Right atrium auricular region (tissue), 2 donors: ENCODE data around the gene METTL27. TPM values are rescaled to one million over a fixed set of nuclear protein-coding genes. Genes with fewer than 3 reads are reported as not detected.
A peak's percentile ranks its signal among the peaks of the same experiment; 100 is the strongest.

Experiments
- DNase-seq: peaks from one replicate; pipeline ENCODE4 v3.0.0-alpha.2; 2019; ENCODE audit warnings: low spot score
- H3K27ac ChIP-seq, 2 donors: fragments of 200-600 bp; sonication (generic); 1 replicate in 1 of 2; 2 replicates in 1 of 2; pipeline ENCODE4 v1.5.1; 2016 to 2019
- H3K27me3 ChIP-seq, 2 donors: fragments of 200-600 bp; sonication (generic); one replicate each; pipeline versions ENCODE4 v1.5.1 to v1.6.0; 2017 to 2019
- H3K36me3 ChIP-seq: fragments of 200-600 bp; sonication (generic); one replicate; pipeline ENCODE4 v1.5.1; 2016
- H3K4me1 ChIP-seq, 2 donors: fragments of 200-600 bp; sonication (generic); one replicate each; pipeline versions ENCODE4 v1.5.1 to v1.6.0; 2017 to 2019
- H3K4me3 ChIP-seq, 2 donors: fragments of 200-600 bp; sonication (generic); 1 replicate in 1 of 2; 2 replicates in 1 of 2; pipeline ENCODE4 v1.5.1; 2017 to 2019; ENCODE audit warnings: mild to moderate bottlenecking in 1 of 2, moderate library complexity in 1 of 2
- H3K9me3 ChIP-seq, 2 donors: fragments of 200-600 bp; sonication (generic); one replicate each; pipeline ENCODE4 v1.5.1; 2019
- total RNA-seq, 2 donors: library from RNA; depleted of rRNA; stranded (reverse); fragments of >200 nt; gene quantifications; one replicate each; pipeline ENCODE4 v1.1.0, GENCODE V29; 2016
- TF ChIP-seq, protein P1 (sequence below), 2 donors: fragments of 200-600 bp; sonication (generic); IDR thresholded peaks; one replicate each; pipeline ENCODE4 v1.5.1; 2019; ENCODE audit warnings: antibody characterized with exemption in 2 of 2

The METTL27 gene, protein sequence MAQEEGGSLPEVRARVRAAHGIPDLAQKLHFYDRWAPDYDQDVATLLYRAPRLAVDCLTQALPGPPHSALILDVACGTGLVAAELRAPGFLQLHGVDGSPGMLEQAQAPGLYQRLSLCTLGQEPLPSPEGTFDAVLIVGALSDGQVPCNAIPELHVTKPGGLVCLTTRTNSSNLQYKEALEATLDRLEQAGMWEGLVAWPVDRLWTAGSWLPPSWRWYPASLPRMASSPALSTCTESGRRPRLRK
- under 1 TPM in 1 of 2 donors, not detected in 1; 0.39 TPM for total RNA-seq

DNA sequence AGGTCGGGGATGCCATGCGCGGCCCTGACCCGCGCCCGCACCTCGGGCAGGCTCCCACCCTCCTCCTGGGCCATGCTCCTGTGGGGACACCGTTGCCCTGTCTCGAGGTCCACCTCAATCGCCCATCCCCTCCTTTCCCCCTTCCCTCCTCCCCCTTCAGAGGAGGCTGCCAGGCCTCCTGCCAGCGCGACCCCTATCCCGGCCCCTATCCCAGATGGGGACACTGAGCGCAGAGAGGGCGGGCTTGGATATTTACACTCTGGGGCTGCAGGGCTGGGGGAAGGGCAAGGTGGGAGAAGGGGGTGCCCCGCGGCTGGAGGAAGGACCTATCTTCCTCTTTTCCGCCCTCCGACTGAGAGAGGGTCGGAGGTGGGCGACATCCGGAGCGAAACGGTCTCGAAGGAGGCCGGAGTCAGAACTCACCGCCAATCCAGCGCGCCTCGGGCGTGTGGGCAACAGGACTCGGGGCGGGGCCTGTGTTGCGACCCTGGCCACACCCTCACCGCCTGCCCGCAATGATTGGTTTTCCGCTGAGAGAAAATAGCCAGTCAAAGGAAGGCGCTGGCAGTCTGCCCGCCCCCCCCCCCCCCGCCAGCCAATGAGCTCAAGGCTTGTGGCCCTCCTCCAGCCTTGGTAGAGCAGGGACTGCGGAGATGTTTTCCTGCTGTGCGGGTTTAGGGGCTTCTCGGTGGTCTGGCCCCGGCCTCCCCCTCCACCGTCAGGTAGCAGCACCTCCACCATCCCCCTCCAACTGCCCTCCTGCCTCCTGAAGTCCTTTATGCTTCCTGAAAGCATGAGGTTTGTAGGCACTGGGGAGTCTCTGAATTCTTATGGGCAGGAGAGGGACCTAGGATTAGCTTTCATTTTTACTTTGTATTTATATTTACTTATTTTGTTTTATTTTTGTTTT lies at the start of gene METTL27:
Gene METTL27, minus strand, starts transcription at position 450 of the 910 bp plus-strand sequence. Its CDS starts 376 bp downstream, at position 74.
- Histone ChIP-seq H3K4me1 (peaks cover 0 to 11% of the 10 kb centered on the region in 2 donors), H3K27me3 (no peaks in the 10 kb centered on the region), H3K9me3 (no peaks in the 10 kb centered on the region), H3K36me3 (no peaks in the 10 kb centered on the region), H3K27ac (peak within 1 kb of the TSS; percentile 47 to 70), H3K4me3 (peak within 1 kb of the TSS; percentile 53 to 67)
- DNase-seq, result peak; percentile 94
- TF ChIP-seq, protein P1, sequence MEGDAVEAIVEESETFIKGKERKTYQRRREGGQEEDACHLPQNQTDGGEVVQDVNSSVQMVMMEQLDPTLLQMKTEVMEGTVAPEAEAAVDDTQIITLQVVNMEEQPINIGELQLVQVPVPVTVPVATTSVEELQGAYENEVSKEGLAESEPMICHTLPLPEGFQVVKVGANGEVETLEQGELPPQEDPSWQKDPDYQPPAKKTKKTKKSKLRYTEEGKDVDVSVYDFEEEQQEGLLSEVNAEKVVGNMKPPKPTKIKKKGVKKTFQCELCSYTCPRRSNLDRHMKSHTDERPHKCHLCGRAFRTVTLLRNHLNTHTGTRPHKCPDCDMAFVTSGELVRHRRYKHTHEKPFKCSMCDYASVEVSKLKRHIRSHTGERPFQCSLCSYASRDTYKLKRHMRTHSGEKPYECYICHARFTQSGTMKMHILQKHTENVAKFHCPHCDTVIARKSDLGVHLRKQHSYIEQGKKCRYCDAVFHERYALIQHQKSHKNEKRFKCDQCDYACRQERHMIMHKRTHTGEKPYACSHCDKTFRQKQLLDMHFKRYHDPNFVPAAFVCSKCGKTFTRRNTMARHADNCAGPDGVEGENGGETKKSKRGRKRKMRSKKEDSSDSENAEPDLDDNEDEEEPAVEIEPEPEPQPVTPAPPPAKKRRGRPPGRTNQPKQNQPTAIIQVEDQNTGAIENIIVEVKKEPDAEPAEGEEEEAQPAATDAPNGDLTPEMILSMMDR (IDR thresholded peaks at IDR 0.05), result no peak

DNA sequence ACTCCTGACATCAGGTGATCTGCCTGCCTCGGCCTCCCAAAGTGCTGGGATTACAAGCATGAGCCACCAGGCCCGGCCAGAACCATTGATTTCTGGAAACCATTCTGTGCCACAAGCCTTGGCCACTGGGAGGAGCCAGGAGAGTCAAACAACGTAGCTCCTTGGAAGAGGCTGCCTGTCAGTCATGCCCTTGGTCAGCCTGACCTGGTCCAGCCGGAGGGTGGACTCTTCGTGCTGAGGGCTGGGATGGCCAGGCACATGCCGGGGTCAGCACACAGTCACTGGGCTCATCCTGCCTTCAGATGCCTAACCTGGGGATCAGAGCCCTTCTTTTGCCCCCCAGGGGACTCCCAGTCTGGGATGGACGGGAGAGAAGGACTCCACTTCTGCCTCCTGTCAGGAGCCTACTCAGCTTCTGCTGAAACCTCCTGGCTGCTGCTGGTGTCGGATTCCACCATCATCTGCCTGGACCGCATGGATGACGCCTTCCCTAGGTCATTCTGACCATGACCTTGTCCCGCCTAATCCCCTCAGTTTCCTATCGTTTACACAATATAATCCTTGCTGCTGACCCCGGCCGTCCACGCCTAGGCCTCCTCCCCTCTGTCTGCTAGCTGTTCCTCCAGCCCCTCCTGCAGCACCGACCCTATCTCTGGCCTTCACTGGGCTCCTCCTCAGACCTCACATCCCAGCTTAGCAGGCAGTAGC lies 49.0 kb upstream of the METTL27 start:
- Histone ChIP-seq H3K4me1 (peaks cover 0 to 52% of the 10 kb centered on the region in 2 donors), H3K27me3 (no peaks in the 10 kb centered on the region), H3K4me3 (no peak overlapping the region), H3K9me3 (peaks cover 0 to 12% of the 10 kb centered on the region in 2 donors), H3K36me3 (no peaks in the 10 kb centered on the region), H3K27ac (peak overlapping the region in 1 of 2 donors; percentile 69)
- TF ChIP-seq, protein P1 (IDR thresholded peaks at IDR 0.05), result peak in 1 of 2 donors; percentile 13
- DNase-seq, result no peak

DNA sequence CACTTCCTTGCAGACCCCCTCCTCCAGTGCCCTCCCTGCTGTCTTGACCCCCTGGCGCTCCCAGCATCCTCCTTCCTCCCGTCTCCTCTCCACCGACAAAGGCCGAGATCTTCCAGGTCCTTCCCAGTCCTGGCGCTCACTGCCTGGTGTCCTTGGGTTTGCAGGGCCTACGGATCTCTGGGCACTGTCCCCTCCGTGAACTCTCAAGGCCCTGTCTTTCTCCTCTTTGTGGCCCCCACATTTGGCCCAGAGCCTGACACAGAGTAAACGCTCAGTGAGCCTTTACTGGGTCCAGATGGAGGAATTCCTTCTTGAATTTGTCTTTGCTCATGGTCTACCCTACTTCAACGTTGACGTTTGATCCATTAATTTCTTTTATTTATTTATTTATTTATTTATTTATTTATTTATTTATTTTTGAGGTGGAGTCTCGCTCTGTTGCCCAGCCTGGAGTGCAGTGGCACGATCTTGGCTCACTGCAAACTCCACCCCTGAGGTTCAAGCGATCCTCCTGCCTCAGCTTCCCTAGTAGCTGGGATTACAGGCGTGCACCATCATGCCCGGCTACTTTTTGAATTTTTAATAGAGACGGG lies 48.3 kb upstream of the METTL27 start:
- H3K27ac ChIP-seq, result peak overlapping the region; percentile 35 to 69
- no peaks in the 10 kb centered on the region for H3K36me3 ChIP-seq
- TF ChIP-seq, protein P1 (IDR thresholded peaks at IDR 0.05), result no peak
- H3K4me3 ChIP-seq, result no peak overlapping the region
- H3K27me3 ChIP-seq, result no peaks in the 10 kb centered on the region
- H3K9me3 ChIP-seq, result peaks cover 0 to 7% of the 10 kb centered on the region in 2 donors
- H3K4me1 ChIP-seq, result peaks cover 0 to 58% of the 10 kb centered on the region in 2 donors
- no peak for DNase-seq

GRCh38 chr7:73888959-73889358 lies 46.6 kb upstream of the METTL27 start:
- no peaks in the 10 kb centered on the region for H3K27me3 ChIP-seq
- H3K36me3 ChIP-seq, result no peaks in the 10 kb centered on the region
- no peak for DNase-seq
- H3K27ac ChIP-seq, result no peak overlapping the region
- TF ChIP-seq, protein P1 (IDR thresholded peaks at IDR 0.05), result no peak
- H3K9me3 ChIP-seq, result no peaks in the 10 kb centered on the region
- no peak overlapping the region for H3K4me3 ChIP-seq
- peaks cover 0 to 44% of the 10 kb centered on the region in 2 donors for H3K4me1 ChIP-seq

DNA sequence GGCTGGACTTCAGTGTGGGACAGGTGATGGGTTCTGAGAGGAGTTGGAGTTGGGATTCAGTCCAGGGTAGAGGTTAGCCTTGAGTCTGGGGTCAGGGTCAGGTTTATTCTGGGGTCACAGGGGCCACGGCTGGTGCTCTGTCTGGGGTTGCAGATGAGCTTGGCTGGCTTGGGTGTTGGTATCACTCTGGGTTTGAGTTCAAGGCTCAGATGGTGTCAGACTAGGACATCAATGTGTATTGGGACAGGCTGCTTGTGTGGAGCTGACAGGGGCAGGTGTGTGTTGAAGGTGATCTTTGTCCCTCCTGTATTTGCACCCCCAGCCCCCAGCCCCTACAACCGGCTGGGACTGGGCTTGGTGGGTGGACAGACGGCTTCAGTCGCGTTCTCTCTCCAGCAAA lies 45.4 kb upstream of the METTL27 start:
- H3K27ac ChIP-seq, result no peak overlapping the region
- H3K27me3 ChIP-seq, result no peaks in the 10 kb centered on the region
- H3K4me3 ChIP-seq, result no peak overlapping the region
- no peaks in the 10 kb centered on the region for H3K9me3 ChIP-seq
- H3K36me3 ChIP-seq, result no peaks in the 10 kb centered on the region
- TF ChIP-seq, protein P1 (IDR thresholded peaks at IDR 0.05), result no peak
- DNase-seq, result no peak
- H3K4me1 ChIP-seq, result peaks cover 0 to 32% of the 10 kb centered on the region in 2 donors
